Measurements from ENCODE around the gene TGFBR1. TPM values are rescaled to one million over a fixed set of nuclear protein-coding genes. Genes with fewer than 3 reads are reported as not detected.

The TGFBR1 gene
- total RNA-seq, 1 experiment from 2014 or later: 9.5 TPM

GRCh38 chr9:99189186-99189585, 84.3 kb downstream of the TGFBR1 start:
- Histone ChIP-seq H3K4me3 (ENCODE audit: low read length) (no peak overlapping the region), H3K9me3 (ENCODE audit: low read length) (no peaks in the 10 kb centered on the region), H3K4me2 (ENCODE audit: low read length) (no peak overlapping the region), H3K9ac (ENCODE audit: low read length) (no peak overlapping the region), H3K27me3 (ENCODE audit: low read length) (0 out of 2 replicates have a peak, but pooled peaks cover 3% of the 10 kb centered on the region), H3K27ac (ENCODE audit: low read length) (no peak overlapping the region), H3K36me3 (ENCODE audit: low read depth, low read length) (no peaks in the 10 kb centered on the region; the same call in 1 of the 2 replicates), H3K79me2 (ENCODE audit: low read length) (no peaks in the 10 kb centered on the region), H3K4me1 (ENCODE audit: insufficient read depth, low read length) (0 out of 2 replicates have a peak, but pooled peaks cover 5% of the 10 kb centered on the region), H4K20me1 (ENCODE audit: low read length) (no peaks in the 10 kb centered on the region), H3F3A (ENCODE audit: low read length, unreplicated experiment) (no peaks in the 10 kb centered on the region), H2AFZ (ENCODE audit: low read length) (no peak overlapping the region), H3K9me2 (replicated peaks; ENCODE audit: low read length) (no peaks in the 10 kb centered on the region)
- BruUV-seq (replicated peaks): no TSS peak
- no peak for DNase-seq
- ChIA-PET CTCF (no interaction called here), POLR2A (ENCODE audit: unreplicated experiment) (no interaction called here)
- no peak for ATAC-seq
- intact Hi-C loops (cut with micrococcal nuclease): no loop called here
- TF ChIP-seq, protein P1, sequence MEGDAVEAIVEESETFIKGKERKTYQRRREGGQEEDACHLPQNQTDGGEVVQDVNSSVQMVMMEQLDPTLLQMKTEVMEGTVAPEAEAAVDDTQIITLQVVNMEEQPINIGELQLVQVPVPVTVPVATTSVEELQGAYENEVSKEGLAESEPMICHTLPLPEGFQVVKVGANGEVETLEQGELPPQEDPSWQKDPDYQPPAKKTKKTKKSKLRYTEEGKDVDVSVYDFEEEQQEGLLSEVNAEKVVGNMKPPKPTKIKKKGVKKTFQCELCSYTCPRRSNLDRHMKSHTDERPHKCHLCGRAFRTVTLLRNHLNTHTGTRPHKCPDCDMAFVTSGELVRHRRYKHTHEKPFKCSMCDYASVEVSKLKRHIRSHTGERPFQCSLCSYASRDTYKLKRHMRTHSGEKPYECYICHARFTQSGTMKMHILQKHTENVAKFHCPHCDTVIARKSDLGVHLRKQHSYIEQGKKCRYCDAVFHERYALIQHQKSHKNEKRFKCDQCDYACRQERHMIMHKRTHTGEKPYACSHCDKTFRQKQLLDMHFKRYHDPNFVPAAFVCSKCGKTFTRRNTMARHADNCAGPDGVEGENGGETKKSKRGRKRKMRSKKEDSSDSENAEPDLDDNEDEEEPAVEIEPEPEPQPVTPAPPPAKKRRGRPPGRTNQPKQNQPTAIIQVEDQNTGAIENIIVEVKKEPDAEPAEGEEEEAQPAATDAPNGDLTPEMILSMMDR (conservative IDR thresholded peaks at IDR 0.05; ENCODE audit: low read depth, low read length): no peak
- TF ChIP-seq EZH2 (IDR thresholded peaks at IDR 0.05; ENCODE audit: low read length, unreplicated experiment) (no peak), EZH2phosphoT487 (IDR thresholded peaks at IDR 0.05; ENCODE audit: borderline replicate concordance, low read length) (no peak)

DNA sequence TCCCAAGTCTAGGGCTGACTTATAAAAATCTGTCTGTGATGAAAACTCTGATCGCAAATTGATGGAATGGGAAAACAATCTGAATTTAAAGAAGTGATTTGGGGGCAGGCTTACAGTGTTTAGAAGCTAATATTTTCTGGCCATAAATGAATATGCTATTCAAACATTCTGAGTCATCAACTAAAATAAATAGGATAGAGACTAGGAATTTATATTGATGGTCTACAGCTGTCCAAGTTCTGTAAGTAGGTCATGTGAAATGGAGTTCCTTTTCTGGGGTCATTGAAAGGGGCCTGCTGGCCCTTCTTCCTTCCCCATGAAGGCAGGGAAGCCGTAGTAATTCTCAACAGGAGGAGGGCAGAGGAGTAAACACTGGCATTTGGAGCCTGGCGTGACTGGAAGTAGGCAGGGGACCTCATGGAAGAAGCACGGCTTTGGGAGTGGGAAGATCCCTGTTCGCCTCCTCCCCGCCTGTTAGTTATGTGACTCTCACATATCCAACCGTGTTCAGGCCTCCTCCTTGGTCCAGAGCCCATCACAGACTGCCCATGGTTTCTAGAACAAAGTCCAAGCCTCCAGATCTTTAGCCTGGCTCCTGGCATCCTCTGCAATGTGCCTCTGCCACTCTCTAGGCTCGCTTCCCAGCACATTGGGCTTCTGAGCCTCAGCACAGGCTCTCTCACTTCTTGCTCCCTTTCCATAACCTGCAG, 85.1 kb downstream of the TGFBR1 start:
- intact Hi-C loops (cut with micrococcal nuclease): no loop called here
- Histone ChIP-seq H3K79me2 (ENCODE audit: low read length) (no peaks in the 10 kb centered on the region), H3K27ac (ENCODE audit: low read length) (no peak overlapping the region), H3K27me3 (ENCODE audit: low read length) (0 out of 2 replicates have a peak, but pooled peaks cover 3% of the 10 kb centered on the region), H3K4me1 (ENCODE audit: insufficient read depth, low read length) (0 out of 2 replicates have a peak, but pooled peaks cover 1% of the 10 kb centered on the region), H3K4me3 (ENCODE audit: low read length) (no peak overlapping the region), H3K9me2 (replicated peaks; ENCODE audit: low read length) (no peaks in the 10 kb centered on the region), H3F3A (ENCODE audit: low read length, unreplicated experiment) (no peaks in the 10 kb centered on the region), H3K9me3 (ENCODE audit: low read length) (no peaks in the 10 kb centered on the region), H3K4me2 (ENCODE audit: low read length) (no peak overlapping the region), H3K36me3 (ENCODE audit: low read depth, low read length) (no peaks in the 10 kb centered on the region), H4K20me1 (ENCODE audit: low read length) (no peaks in the 10 kb centered on the region), H3K9ac (ENCODE audit: low read length) (no peak overlapping the region), H2AFZ (ENCODE audit: low read length) (no peak overlapping the region)
- no TSS peak for BruUV-seq (replicated peaks)
- ChIA-PET CTCF (interaction anchor here (0.6 kb wide), 1 partner anchor 155 kb away, joined by 3 read pairs; no protein-coding TSS in a partner anchor), POLR2A (ENCODE audit: unreplicated experiment) (no interaction called here)
- TF ChIP-seq EZH2 (IDR thresholded peaks at IDR 0.05; ENCODE audit: low read length, unreplicated experiment) (no peak), EZH2phosphoT487 (IDR thresholded peaks at IDR 0.05; ENCODE audit: borderline replicate concordance, low read length) (no peak)
- TF ChIP-seq, protein P1 (conservative IDR thresholded peaks at IDR 0.05; ENCODE audit: low read depth, low read length): no peak
- no peak for DNase-seq
- ATAC-seq: peak; percentile 49; the same call in 1 of the 2 replicates
